Stimulated activated CD8-positive, alpha-beta memory T cell treated with anti-CD3 and anti-CD28 coated beads, Interleukin-4, amount 100 ng/mL, for 24 hours (primary cell): ENCODE results near the gene PRAMEF8.
"Not testable (repeated sequence)": the region's sequence is repeated elsewhere in the genome, so short reads cannot be mapped to it uniquely, and the experiment has no call there.

Experiments used
- DNase-seq: peaks from one replicate; pipeline ENCODE4 v3.0.0-alpha.2; 2020; ENCODE audit warnings: low read depth

PRAMEF8 gene

DNA sequence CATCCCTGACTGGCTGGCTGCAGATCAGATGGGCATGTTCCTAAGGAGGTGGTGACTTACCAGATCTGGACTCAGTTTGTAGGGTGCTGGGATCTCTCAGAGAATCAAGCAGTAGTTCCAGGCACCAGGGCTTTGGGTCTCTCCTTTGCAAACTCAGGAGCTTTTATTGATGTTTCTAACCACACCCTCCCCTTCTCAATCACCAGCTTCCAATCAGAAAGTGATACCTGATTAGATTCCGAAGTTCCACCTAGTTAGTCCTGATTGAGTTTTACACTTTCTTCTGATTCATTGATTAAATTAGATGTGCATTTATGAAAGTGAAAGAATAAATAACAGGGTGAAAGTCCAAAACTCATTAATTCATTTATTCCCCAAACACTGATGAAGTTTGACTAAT lies at the start of gene PRAMEF8:
PRAMEF8 (minus strand) TSS at position 101 of the 400 bp plus-strand sequence. CDS start 1,046 bp downstream, outside the sequence.
- not testable (repeated sequence) for DNase-seq

DNA sequence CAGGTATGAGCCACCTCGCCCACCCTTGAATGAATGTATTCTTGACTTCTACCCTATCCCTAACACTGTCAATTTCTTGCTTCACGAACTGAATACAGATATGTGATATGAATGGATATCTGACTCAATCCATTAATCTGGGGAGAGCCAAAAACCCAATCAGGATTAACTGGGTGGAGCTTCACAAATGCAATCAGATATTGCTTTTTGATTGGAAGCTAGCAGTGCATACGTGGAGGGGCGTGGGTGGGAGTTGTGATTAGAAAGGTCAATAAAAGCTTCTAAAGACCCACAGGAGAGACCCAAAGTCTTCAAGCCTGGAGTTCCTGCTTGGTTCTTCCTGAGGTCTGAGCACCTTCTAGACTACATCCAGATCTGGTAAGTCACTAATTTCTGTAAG lies 30.3 kb upstream of the PRAMEF8 start, which contains the start of gene PRAMEF15:
PRAMEF15 (plus strand) TSS at position 301 of the 400 bp plus-strand sequence. CDS start 2,827 bp downstream, outside the sequence.
- DNase-seq, result not testable (repeated sequence)

DNA sequence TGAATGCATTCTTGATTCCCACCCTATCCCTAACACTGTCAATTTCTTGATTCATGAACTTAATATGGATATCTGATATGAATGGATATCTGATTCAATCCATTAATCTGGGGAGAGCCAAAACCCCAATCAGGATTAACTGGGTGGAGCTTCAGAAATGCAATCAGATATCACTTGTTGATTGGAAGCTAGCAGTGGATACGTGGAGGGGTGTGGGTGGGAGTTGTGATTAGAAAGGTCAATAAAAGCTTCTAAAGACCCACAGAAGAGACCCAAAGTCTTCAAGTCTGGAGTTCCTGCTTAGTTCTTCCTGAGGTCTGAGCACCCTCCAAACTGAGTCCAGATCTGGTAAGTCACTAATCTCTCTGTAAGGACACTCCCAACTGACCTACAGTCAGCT lies 18.3 kb upstream of the PRAMEF8 start, which contains the start of gene PRAMEF33:
PRAMEF33 (plus strand) TSS at position 301 of the 400 bp plus-strand sequence. CDS start 2,416 bp downstream, outside the sequence.
- not testable (repeated sequence) for DNase-seq

DNA sequence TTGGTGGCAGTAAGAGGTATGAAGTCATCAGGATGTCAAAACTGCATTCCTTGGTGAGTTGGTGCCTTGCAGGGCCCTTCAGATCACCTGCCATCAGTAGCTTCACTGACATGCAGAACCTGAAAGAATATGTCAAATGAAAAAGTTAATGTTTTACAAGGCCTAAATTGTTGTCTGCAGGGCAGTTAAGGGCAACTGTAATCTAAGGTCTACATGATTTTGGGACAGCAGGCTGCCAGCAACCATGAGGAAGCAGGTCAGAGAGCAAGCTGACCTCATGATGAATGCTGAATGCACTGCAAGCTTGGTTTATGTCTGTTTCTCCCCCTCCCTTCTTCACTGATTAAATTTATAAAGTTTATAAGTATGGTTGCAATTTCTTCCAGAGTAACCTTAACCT lies 17.3 kb upstream of the PRAMEF8 start:
- DNase-seq, result not testable (repeated sequence)

DNA sequence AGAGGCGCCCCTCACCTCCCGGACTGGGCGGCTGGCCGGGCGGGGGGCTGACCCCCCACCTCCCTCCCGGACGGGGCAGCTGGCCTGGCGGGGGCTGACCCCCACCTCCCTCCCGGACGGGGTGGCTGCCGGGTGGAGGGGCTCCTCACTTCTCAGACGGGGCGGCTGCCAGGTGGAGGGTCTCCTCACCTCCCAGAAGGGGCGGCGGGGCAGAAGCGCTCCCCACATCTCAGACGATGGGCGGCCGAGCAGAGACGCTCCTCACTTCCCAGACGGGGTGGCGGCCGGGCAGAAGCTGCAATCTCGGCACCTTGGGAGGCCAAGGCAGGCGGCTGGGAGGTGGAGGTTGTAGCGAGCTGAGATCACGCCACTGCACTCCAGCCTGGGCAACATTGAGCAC lies 13.8 kb upstream of the PRAMEF8 start:
- DNase-seq, result not testable (repeated sequence)

DNA sequence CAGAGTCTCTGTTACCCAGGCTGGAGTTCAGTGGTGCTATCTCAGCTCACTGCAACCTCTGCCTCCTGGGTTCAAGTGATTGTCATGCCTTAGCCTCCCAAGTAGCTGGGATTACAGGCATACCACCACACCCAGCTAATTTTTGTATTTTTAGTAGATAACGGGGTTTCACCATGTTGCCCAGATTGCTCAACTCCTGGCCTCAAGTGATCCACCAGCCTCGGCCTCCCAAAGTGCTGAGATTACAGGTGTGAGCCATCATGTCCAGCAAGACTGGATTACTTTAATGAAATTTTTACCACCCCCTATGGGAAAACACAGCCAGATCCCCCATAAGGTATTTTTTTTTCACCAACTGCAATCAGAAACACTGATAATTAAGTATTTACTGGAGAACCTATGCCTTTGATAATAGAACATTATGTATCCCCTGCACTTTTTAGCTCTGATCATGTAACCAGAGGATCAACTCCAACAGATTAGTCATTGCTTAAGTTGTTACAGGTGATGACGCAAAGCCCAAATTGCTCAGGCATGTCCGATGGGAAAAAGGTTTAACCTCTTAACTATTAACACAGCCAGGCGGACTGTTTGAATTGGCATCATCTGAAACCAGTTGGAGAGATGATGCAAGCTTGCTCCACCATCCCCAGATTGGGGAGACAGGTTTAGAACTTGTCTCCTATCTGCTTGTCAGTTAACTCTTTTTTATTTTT lies 12.4 kb upstream of the PRAMEF8 start:
- not testable (repeated sequence) for DNase-seq

DNA sequence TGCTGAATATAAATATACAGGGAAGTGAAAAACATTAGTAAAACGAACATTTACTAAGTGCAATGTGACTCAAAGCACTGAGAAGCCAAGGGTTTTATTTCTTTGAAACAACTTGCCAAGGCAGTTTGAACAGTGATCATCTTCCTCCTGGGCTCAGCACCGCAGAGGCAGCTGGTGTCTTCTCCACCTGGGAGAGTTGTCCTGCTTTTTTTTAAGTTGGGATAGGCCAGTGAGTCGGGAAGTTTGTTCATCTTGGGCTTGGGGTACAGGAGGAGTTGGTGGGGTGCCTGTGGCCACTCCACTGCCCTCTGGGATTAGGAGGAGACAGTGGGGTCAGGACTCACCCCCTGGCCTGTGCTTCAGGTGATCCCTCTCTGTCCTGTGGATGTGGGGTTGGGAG lies 4.1 kb upstream of the PRAMEF8 start:
- DNase-seq, result not testable (repeated sequence)

DNA sequence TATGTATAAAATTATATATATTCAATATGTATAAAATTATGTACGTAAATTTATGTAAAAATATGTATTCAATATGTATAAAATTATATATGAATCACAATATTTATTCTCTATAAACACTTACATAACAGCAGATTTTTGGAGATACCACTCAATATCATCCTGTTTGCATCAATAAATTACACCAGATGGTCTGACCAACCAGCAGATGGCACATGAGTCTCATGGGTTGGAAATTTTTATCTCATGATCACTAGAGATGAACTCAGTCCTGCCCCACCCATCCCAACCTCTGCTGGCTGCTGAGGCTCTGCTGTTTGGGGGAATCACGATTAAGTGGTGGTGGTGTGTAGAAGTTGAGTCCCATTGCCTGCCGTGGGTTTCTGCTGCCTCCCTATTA lies 5.3 kb downstream of the PRAMEF8 start:
- DNase-seq, result not testable (repeated sequence)

DNA sequence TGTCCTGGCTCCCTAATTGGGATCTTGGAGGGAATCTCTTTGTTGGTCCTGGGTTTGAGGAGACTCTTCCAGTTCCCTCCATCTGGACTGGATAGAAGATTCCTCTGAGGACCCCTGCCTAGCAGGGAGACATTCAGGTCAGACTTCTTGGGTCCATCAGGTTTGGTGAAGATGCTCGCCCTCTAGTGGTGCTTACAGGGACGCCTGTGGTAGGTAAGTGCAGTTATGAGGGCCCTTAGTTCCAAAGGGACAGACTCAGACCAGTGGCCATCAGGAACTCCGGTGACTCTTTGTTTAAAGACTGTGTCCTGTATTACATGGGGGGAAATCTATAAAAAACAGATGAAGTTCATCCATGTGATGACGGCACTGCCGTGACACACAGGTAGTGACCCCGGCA lies 7.9 kb downstream of the PRAMEF8 start:
- not testable (repeated sequence) for DNase-seq

DNA sequence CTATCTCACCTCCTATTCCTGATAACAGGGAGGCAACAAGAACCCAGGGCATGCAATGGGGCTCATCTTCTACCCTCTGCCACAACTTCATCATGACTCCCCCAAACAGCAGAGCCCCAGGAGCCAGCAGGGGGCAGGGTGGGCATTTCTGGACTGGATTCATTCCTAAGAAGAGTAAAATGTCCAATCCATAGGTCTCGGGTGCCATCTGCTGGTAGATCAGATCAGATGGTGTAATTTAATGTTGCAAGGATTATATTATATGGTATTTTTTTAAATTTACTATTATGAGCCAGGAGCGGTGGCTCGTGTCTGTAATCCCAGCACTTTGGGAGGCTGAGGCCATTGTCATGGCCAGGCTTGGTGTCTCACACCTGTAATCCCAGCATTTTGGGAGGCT lies 19.8 kb downstream of the PRAMEF8 start:
- not testable (repeated sequence) for DNase-seq

DNA sequence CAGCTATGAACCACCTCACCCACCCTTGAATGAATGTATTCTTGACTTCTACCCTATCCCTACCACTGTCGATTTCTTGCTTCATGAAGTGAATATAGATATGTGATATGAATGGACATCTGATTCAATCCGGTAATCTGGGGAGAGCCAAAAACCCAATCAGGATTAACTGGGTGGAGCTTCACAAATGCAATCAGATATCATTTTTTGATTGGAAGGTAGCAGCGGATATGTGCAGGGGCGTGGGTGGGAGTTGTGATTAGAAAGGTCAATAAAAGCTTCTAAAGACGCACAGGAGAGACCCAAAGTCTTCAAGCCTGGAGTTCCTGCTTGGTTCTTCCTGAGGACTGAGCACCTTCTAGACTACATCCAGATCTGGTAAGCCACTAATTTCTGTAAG lies 31.0 kb downstream of the PRAMEF8 start, which contains the start of gene PRAMEF5:
PRAMEF5 (plus strand) TSS at position 301 of the 400 bp plus-strand sequence. CDS start 5,071 bp downstream, outside the sequence.
- not testable (repeated sequence) for DNase-seq

DNA sequence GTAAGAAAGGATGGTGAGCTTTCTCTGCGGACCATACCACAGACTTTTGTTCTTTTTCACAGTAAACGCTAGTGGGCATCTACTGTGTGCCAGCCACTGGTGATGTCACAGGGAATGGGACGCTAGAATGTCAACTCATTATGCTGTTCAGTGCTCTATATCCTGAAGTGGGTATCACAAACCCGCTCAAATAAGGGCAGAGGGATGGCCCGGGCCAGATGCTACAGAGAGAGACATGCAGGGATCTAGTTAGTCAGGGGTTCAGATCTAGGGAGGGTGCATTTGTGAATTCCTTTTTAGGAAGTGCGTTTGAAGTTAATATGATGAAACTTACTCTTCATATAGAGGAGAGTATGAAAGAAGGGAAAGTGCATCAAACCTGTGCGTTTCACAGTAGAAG lies 37.8 kb downstream of the PRAMEF8 start:
- not testable (repeated sequence) for DNase-seq

DNA sequence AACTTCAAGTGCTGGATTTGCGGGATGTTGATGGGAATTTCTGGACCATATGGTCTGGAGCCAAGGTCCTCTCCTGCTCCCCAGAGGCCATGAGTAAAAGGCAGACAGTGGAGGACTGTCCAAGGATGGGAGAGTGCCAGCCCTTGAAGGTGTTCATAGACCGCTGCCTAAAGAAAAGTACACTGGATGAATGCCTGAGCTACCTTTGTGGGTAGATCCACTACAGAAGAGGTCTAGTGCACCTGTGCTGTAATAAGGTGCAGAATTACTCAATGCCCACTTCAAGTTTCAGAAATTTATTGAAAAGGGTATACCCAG lies 38.4 kb downstream of the PRAMEF8 start:
- not testable (repeated sequence) for DNase-seq

DNA sequence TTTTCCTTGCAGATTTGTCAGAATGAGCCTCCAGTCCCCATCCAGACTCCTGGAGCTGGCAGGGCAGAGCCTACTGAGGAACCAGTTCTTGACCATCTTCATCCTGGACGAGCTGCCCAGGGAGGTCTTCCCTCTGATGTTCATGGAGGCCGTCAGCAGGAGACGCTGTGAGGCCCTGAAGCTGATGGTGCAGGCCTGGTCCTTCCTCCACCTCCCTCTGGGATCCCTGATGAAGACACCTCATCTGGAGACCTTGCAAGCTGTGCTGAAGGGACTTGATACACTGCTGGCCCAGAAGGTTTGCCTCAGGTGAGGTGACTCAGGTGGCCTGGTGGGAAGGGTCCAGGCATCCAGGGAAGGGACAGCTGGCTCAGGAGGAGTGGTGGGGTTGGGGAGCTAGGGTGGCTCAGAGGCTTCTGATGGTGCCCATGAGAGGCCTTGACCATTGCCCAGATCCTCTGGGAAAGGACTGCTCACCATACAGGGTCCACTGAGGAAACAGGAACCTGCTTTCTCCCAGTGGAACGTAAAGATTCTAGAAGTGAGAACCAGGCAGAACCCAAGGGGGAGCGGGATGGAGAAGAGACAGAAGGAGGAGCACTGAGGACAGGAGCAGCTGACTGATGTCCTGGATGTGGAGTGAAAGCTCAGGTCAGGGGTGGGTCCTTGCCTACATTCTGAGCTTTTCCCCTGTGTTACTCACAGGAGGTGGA lies 38.9 kb downstream of the PRAMEF8 start:
- not testable (repeated sequence) for DNase-seq

DNA sequence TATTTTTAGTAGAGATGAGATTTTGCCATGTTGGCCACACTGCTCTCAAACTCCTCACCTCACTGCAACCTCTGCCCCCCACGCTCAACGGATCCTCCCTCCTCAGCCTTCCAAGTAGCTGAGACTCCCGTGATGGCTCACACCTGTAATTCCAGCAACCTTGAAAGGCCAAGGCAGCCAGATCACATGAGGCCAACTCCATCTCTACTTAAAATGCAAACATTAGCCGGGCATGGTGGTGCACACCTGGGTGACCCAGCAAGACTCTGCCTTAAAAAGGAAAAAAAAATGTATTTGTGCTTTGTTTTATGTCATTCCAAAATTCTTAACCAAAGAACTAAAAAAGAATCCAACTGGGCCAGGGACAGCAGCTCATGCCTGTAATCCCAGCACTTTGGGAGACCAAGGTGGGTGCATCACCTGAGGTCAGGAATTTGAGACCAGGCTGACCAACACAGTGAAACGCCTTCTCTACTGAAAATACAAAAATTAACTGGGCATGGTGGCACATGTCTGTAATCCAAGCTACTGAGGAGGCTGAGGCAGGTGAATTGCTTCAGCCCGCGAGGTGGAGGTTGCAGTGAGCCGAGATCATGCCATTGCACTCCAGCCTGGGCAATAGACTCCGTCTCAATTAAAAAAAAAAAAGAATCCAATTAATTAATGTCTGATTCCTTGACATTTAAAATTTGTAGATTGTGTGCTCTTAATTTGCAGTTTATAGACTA lies 41.2 kb downstream of the PRAMEF8 start:
- not testable (repeated sequence) for DNase-seq

DNA sequence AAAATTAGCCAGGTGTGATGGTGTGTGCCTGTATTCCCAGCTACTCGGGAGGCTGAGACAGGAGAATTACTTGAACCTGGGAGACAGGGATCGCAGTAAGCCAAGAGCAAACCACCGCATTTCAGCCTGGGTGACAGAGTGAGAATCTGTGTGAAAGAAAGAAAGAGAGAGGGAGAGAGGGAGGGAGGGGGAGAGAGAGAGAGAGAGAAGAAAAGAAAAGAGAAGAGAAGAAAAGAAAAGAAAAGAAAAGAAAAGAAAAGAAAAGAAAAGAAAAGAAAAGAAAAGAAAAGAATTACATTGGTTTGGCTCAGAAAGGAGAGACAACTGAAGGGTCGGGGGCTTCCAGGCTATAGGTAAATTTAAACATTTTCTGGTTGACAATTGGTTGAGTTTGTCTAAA lies 45.3 kb downstream of the PRAMEF8 start:
- not testable (repeated sequence) for DNase-seq

DNA sequence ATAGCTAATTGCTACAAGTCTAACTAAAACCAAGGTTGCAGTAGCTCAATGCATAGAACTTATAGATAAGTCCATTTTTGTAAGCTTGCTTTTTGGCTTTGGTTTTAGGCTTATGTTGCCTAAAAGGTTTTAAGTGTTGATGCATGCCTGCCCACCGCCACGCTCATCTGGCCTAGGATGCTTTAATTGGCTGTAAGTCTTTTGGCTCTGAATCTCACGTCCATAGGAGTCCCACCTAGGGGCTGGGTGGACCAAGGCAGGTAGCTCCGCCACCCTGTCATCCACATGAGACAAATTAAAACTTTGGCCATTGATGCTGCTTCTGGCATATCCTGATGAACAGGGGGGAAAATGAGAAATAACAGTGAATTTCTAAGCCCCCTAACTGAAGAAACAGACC lies 47.4 kb downstream of the PRAMEF8 start:
- not testable (repeated sequence) for DNase-seq

DNA sequence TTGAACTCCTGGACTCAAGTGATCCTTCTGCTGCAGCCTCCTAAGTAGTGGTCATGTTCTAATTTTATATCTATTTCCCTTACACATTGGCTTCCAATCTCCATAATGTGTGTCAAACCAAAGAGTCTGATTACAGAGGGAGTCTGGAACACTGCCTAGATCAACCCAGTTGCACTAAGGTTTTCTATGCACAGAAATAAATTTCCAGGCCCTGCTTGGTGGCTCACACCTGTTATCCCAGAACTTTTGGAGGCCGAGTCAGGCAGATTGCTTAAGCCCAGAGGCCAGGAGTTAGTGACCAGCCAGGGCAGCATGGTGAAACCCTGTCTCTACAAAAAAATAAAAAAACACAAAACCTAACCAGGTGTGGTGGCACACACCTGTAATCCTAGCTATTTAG lies 50.9 kb downstream of the PRAMEF8 start:
- not testable (repeated sequence) for DNase-seq

DNA sequence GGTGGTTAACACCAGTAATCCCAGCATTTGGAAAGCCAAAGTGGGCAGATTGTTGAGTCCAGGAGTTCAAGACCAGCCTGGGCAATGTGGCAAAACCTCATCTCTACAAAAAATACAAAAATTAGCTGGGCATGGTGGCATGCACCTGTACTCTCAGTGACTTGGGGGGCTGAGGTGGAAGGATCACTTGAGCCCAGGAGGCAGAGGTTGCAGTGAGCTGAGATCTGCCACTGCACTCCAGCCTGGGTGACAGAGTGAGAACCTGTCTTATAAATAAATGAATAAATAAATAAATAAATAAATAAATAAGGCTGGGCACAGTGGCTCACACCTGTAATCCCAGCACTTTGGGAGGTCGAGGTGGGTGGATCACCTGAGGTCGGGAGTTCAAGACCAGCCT lies 52.9 kb downstream of the PRAMEF8 start:
- DNase-seq, result not testable (repeated sequence)
